HepG2 (cell line): ENCODE data around the gene CIAPIN1. TPM values are rescaled to one million over a fixed set of nuclear protein-coding genes. Genes with fewer than 3 reads are reported as not detected.
A peak's percentile ranks its signal among the peaks of the same experiment; 100 is the strongest.

ENCODE experiments used
- AGO1 ChIP-seq: fragments of 200-400 bp; formaldehyde crosslinking; IDR thresholded peaks from 2 replicates; pipeline ENCODE4 v1.6.1; 2017; ENCODE audit warnings: mild to moderate bottlenecking, low read depth, low read length, moderate library complexity; ENCODE audit not compliant: poor library complexity, severe bottlenecking
- FOXJ3 ChIP-seq: sonication (generic); formaldehyde crosslinking; IDR thresholded peaks from 2 replicates; pipeline ENCODE4 v1.4.0; 2020; ENCODE audit warnings: missing genetic modification reagents, mild to moderate bottlenecking, borderline replicate concordance
- SKI ChIP-seq: fragments of 450-650 bp; IDR thresholded peaks from one replicate; pipeline ENCODE4 v1.6.1; 2018; ENCODE audit warnings: mild to moderate bottlenecking; ENCODE audit not compliant: partially characterized antibody
- SP2 ChIP-seq: sonication (generic); formaldehyde crosslinking; IDR thresholded peaks from 2 replicates; pipeline ENCODE4 v1.5.1; 2020; ENCODE audit warnings: mild to moderate bottlenecking, missing genetic modification reagents
- U2AF1 ChIP-seq: fragments of 200-400 bp; formaldehyde crosslinking; optimal IDR thresholded peaks from 2 replicates; pipeline ENCODE3; 2017; ENCODE audit warnings: mild to moderate bottlenecking, low read depth, low read length
- ZFP1 ChIP-seq: IDR thresholded peaks from 2 replicates; pipeline ENCODE4 v1.6.1; 2016
- ZNF296 ChIP-seq: sonication (generic); formaldehyde crosslinking; conservative IDR thresholded peaks from 2 replicates; pipeline ENCODE4 v1.5.0; 2020; ENCODE audit warnings: mild to moderate bottlenecking, missing genetic modification reagents
- ZNF354B ChIP-seq: sonication (generic); formaldehyde crosslinking; IDR thresholded peaks from 2 replicates; pipeline ENCODE4 v1.8.0; 2022; ENCODE audit warnings: mild to moderate bottlenecking, missing genetic modification reagents
- ZNF543 ChIP-seq: sonication (generic); formaldehyde crosslinking; IDR thresholded peaks from 2 replicates; pipeline ENCODE4 v1.4.0; 2020; ENCODE audit warnings: mild to moderate bottlenecking, missing genetic modification reagents
- ZNF558 ChIP-seq: sonication (generic); formaldehyde crosslinking; IDR thresholded peaks from 2 replicates; pipeline ENCODE4 v1.9.0; 2022; ENCODE audit warnings: mild to moderate bottlenecking, missing genetic modification reagents, borderline replicate concordance
- ZNF782 ChIP-seq: sonication (generic); formaldehyde crosslinking; IDR thresholded peaks from 2 replicates; pipeline ENCODE4 v1.4.0; 2020; ENCODE audit warnings: missing genetic modification reagents, mild to moderate bottlenecking, borderline replicate concordance
- ZSCAN21 ChIP-seq: sonication (generic); formaldehyde crosslinking; IDR thresholded peaks from 2 replicates; pipeline ENCODE4 v1.8.0; 2022; ENCODE audit warnings: mild to moderate bottlenecking, missing genetic modification reagents, moderate library complexity, borderline replicate concordance
- ZSCAN31 ChIP-seq: sonication (generic); formaldehyde crosslinking; IDR thresholded peaks from 2 replicates; pipeline ENCODE4 v1.5.0; 2020; ENCODE audit warnings: low read depth, mild to moderate bottlenecking, missing genetic modification reagents
- polyA plus RNA-seq, 8 experiments: library from polyadenylated mRNA; depleted of rRNA in 3 of 8; stranded (reverse) in 7 of 8; unstranded in 1 of 8; fragments of >200 nt; fragmentation: Illumina TruSeq in 4 of 8; extraction: Trizol in 4 of 8; gene quantifications; 2 replicates each; pipeline versions ENCODE4 v1.2.1 to v1.2.3, GENCODE V29; 2011 to 2016; ENCODE audit warnings: low read depth in 4 of 8, missing spikeins in 1 of 8, mixed read lengths in 1 of 8; ENCODE audit not compliant: insufficient read depth in 1 of 8
- total RNA-seq, 5 experiments: library from RNA; depleted of rRNA; stranded (reverse); fragments of >200 nt; fragmentation: Illumina TruSeq; extraction: Trizol; gene quantifications; 2 replicates each; pipeline ENCODE4 v1.2.3, GENCODE V29; 2016; ENCODE audit warnings: low read depth in 1 of 5
- TF ChIP-seq, protein P1 (sequence below): IDR thresholded peaks from 2 replicates; pipeline ENCODE4 v1.6.1; 2016; ENCODE audit warnings: low read depth, missing genetic modification reagents, missing compliant biosample characterization
- TF ChIP-seq, protein P2 (sequence below): sonication (generic); formaldehyde crosslinking; IDR thresholded peaks from 2 replicates; pipeline ENCODE4 v1.4.0; 2020; ENCODE audit warnings: low read depth, mild to moderate bottlenecking, missing genetic modification reagents
- TF ChIP-seq, protein P3 (sequence below): sonication (generic); formaldehyde crosslinking; IDR thresholded peaks from 2 replicates; pipeline ENCODE4 v1.8.0; 2022; ENCODE audit warnings: low read depth, missing genetic modification reagents
- TF ChIP-seq, protein P4 (sequence below): sonication (generic); formaldehyde crosslinking; IDR thresholded peaks from 2 replicates; pipeline ENCODE4 v1.5.0; 2020; ENCODE audit warnings: missing genetic modification reagents
- TF ChIP-seq, protein P5 (sequence below): sonication (generic); formaldehyde crosslinking; IDR thresholded peaks from 2 replicates; pipeline ENCODE4 v1.8.1; 2023; ENCODE audit warnings: mild to moderate bottlenecking, missing genetic modification reagents, borderline replicate concordance
- TF ChIP-seq, protein P6 (sequence below): sonication (generic); formaldehyde crosslinking; IDR thresholded peaks from 2 replicates; pipeline ENCODE4 v1.8.1; 2023; ENCODE audit warnings: missing genetic modification reagents, mild to moderate bottlenecking, borderline replicate concordance

CIAPIN1 gene
- total and polyA plus RNA-seq, 2 of the 13 experiments (the other 11 are each of a cell fraction or from before 2014, with no cell fraction given): 69.3 to 89.7 TPM

DNA sequence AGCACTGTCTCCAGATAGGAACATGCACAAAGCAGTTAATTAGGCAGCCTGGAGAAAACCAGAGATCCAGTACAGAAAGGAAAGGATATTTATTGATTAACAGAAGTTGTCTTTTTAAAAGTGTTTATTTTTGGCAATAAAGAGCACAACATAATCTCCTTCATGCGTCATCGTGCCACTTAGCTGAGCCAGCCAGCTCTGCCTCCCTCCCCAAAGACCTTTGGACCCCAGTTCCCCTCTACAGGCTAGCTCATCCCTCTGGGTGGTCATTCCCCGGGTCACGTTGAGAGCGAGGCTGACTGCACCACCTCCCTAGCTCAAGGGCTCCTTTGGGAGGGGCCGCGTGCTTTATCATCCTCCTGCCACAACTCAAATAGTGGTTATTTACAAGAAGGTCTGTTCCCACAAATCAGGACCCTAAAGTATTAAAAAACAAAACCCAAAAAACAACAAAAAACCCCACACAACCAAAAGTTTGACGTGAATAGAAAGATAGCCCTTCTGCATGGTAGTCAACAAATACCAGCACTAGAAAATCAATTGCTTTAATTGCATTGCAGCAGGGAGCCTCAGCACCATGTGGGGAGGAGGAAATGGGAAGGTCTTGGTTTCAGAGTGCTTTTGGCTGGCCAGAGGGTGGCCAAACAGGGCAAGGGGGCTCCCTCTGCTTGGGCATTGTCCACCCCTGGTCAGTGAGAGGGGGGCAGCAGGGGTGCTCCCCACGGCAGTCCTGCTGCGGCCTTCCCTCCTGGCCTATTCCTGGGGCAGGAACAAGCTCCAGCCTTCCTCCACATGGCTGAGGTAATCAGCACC lies 24.9 kb upstream of the CIAPIN1 start (continued):
- TF ChIP-seq, protein P1, sequence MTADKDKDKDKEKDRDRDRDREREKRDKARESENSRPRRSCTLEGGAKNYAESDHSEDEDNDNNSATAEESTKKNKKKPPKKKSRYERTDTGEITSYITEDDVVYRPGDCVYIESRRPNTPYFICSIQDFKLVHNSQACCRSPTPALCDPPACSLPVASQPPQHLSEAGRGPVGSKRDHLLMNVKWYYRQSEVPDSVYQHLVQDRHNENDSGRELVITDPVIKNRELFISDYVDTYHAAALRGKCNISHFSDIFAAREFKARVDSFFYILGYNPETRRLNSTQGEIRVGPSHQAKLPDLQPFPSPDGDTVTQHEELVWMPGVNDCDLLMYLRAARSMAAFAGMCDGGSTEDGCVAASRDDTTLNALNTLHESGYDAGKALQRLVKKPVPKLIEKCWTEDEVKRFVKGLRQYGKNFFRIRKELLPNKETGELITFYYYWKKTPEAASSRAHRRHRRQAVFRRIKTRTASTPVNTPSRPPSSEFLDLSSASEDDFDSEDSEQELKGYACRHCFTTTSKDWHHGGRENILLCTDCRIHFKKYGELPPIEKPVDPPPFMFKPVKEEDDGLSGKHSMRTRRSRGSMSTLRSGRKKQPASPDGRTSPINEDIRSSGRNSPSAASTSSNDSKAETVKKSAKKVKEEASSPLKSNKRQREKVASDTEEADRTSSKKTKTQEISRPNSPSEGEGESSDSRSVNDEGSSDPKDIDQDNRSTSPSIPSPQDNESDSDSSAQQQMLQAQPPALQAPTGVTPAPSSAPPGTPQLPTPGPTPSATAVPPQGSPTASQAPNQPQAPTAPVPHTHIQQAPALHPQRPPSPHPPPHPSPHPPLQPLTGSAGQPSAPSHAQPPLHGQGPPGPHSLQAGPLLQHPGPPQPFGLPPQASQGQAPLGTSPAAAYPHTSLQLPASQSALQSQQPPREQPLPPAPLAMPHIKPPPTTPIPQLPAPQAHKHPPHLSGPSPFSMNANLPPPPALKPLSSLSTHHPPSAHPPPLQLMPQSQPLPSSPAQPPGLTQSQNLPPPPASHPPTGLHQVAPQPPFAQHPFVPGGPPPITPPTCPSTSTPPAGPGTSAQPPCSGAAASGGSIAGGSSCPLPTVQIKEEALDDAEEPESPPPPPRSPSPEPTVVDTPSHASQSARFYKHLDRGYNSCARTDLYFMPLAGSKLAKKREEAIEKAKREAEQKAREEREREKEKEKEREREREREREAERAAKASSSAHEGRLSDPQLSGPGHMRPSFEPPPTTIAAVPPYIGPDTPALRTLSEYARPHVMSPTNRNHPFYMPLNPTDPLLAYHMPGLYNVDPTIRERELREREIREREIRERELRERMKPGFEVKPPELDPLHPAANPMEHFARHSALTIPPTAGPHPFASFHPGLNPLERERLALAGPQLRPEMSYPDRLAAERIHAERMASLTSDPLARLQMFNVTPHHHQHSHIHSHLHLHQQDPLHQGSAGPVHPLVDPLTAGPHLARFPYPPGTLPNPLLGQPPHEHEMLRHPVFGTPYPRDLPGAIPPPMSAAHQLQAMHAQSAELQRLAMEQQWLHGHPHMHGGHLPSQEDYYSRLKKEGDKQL (CRISPR knock-in tag): 0 out of 2 replicates have a peak, but pooled peaks have one; percentile 46
- TF ChIP-seq SKI (no peak), AGO1 (no peak), ZSCAN21 (CRISPR knock-in tag) (no peak), ZNF296 (no peak), ZNF782 (no peak), SP2 (CRISPR knock-in tag) (no peak), ZNF558 (CRISPR knock-in tag) (no peak), ZFP1 (no peak), ZSCAN31 (CRISPR knock-in tag) (no peak), FOXJ3 (CRISPR knock-in tag) (peak; percentile 74; the same call in 1 of the 2 replicates), U2AF1 (no peak), ZNF354B (CRISPR knock-in tag) (no peak), ZNF543 (no peak)
- TF ChIP-seq, protein P2, sequence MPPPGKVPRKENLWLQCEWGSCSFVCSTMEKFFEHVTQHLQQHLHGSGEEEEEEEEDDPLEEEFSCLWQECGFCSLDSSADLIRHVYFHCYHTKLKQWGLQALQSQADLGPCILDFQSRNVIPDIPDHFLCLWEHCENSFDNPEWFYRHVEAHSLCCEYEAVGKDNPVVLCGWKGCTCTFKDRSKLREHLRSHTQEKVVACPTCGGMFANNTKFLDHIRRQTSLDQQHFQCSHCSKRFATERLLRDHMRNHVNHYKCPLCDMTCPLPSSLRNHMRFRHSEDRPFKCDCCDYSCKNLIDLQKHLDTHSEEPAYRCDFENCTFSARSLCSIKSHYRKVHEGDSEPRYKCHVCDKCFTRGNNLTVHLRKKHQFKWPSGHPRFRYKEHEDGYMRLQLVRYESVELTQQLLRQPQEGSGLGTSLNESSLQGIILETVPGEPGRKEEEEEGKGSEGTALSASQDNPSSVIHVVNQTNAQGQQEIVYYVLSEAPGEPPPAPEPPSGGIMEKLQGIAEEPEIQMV (CRISPR knock-in tag): peak; percentile 31; the same call in 1 of the 2 replicates
- TF ChIP-seq, protein P3, sequence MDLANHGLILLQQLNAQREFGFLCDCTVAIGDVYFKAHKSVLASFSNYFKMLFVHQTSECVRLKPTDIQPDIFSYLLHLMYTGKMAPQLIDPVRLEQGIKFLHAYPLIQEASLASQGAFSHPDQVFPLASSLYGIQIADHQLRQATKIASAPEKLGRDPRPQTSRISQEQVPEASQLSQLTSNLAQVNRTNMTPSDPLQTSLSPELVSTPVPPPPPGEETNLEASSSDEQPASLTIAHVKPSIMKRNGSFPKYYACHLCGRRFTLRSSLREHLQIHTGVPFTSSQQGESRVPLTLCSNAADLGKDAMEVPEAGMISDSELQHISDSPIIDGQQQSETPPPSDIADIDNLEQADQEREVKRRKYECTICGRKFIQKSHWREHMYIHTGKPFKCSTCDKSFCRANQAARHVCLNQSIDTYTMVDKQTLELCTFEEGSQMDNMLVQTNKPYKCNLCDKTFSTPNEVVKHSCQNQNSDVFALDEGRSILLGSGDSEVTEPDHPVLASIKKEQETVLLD (CRISPR knock-in tag): no peak
- TF ChIP-seq, protein P4, sequence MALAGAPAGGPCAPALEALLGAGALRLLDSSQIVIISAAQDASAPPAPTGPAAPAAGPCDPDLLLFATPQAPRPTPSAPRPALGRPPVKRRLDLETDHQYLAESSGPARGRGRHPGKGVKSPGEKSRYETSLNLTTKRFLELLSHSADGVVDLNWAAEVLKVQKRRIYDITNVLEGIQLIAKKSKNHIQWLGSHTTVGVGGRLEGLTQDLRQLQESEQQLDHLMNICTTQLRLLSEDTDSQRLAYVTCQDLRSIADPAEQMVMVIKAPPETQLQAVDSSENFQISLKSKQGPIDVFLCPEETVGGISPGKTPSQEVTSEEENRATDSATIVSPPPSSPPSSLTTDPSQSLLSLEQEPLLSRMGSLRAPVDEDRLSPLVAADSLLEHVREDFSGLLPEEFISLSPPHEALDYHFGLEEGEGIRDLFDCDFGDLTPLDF (CRISPR knock-in tag): no peak
- TF ChIP-seq, protein P5, sequence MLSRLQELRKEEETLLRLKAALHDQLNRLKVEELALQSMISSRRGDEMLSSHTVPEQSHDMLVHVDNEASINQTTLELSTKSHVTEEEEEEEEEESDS: no peak
- TF ChIP-seq, protein P6, sequence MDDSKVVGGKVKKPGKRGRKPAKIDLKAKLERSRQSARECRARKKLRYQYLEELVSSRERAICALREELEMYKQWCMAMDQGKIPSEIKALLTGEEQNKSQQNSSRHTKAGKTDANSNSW (CRISPR knock-in tag): no peak; the same call in 1 of the 2 replicates
